HCT116 (cell line): ENCODE data around the gene DMD. TPM values are rescaled to one million over a fixed set of nuclear protein-coding genes. Genes with fewer than 3 reads are reported as not detected.

Experiments used
- ATAC-seq: fragments of 200-7000 bp; cut with Tn5 transposase; 2 replicates; pipeline ENCODE4 v1.9.1; 2020; ENCODE audit warnings: mild to moderate bottlenecking, moderate library complexity
- BruUV-seq: library from RNA; stranded (reverse); fragments of 400-500 nt; replicated peaks from 2 replicates; lab custom pipeline; 2021; lab: Mats Ljungman, UMichigan
- CTCF ChIA-PET: fragments of 300-600 bp; sonication (Branson Sonifier 250); formaldehyde crosslinking; loops from one replicate; lab custom pipeline; 2021; ENCODE audit warnings: antibody characterized with exemption; lab: Charles Lee
- POLR2A ChIA-PET: fragments of 300-600, 350-600 bp; sonication (Branson Sonifier 250); formaldehyde crosslinking; loops from one replicate; lab custom pipeline; 2021; ENCODE audit warnings: antibody characterized with exemption; lab: Charles Lee
- RAD21 ChIA-PET, 2 experiments: fragments of 300-600 bp; sonication (Branson Sonifier 250); formaldehyde crosslinking; loops; one replicate each; lab custom pipeline; 2023; ENCODE audit warnings: low total read pairs in 2 of 2; ENCODE audit not compliant: uncharacterized antibody in 2 of 2, unreplicated experiment in 2 of 2, low non-redundant PET in 1 of 2; lab: Charles Lee
- DNase-seq: peaks from one replicate; pipeline ENCODE4 v3.0.0-alpha.2; 2010; ENCODE audit warnings: low read depth, low spot score
- H2AFZ ChIP-seq: fragments of 200-600 bp; shearing (Covaris generic), sonication (generic); 2 replicates; pipeline ENCODE4 v1.6.1; 2017; ENCODE audit warnings: low read depth, mixed run types, mixed read lengths, antibody characterized with exemption, low read length; ENCODE audit not compliant: poor library complexity, severe bottlenecking
- H3K27ac ChIP-seq: 2 replicates; pipeline ENCODE4 v1.5.1; 2012; ENCODE audit warnings: low read depth, low read length
- H3K27me3 ChIP-seq: fragments of 200-600 bp; sonication (generic); 2 replicates; pipeline ENCODE4 v1.6.1; 2016; ENCODE audit warnings: mixed run types, low read length, mixed read lengths; ENCODE audit not compliant: insufficient read depth
- H3K36me3 ChIP-seq, 2 experiments: fragments of 200-500 bp in 1 of 2; fragments of 200-600 bp in 1 of 2; sonication (Bioruptor generic) in 1 of 2; sonication (generic) in 1 of 2; 2 replicates each; pipeline versions ENCODE4 v1.5.1 to v1.6.1; 2014 to 2016; ENCODE audit warnings: low read length in 2 of 2, inconsistent platforms in 1 of 2, mixed read lengths in 1 of 2, mixed run types in 1 of 2; ENCODE audit not compliant: insufficient read depth in 2 of 2, control insufficient read depth in 1 of 2
- H3K4me1 ChIP-seq, 2 experiments: fragments of 200-600 bp in 1 of 2; sonication (generic) in 1 of 2; 2 replicates each; pipeline versions ENCODE4 v1.5.1 to v1.6.1; 2012 to 2017; ENCODE audit warnings: low read length in 2 of 2, inconsistent platforms in 1 of 2, mild to moderate bottlenecking in 1 of 2, mixed read lengths in 1 of 2, mixed run types in 1 of 2, moderate library complexity in 1 of 2; ENCODE audit not compliant: insufficient read depth in 2 of 2, control insufficient read depth in 1 of 2
- H3K4me2 ChIP-seq: fragments of 200-600 bp; sonication (generic); 2 replicates; pipeline ENCODE4 v1.6.1; 2017; ENCODE audit warnings: mixed run types, low read length, mixed read lengths
- H3K4me3 ChIP-seq, 2 experiments: fragments of 200-600 bp in 1 of 2; sonication (generic) in 1 of 2; replicated peaks in 1 of 2; 2 replicates each; pipeline ENCODE4 v1.5.1; 2011 to 2016; ENCODE audit warnings: low read length in 2 of 2, control low read depth in 1 of 2, low read depth in 1 of 2, mild to moderate bottlenecking in 1 of 2, mixed read lengths in 1 of 2, mixed run types in 1 of 2
- H3K79me2 ChIP-seq: fragments of 200-600 bp; sonication (generic); 2 replicates; pipeline ENCODE4 v1.6.1; 2017; ENCODE audit warnings: mild to moderate bottlenecking, mixed run types, low read length, moderate library complexity, mixed read lengths; ENCODE audit not compliant: insufficient read depth
- H3K9ac ChIP-seq: fragments of 200-600 bp; sonication (generic); 2 replicates; pipeline ENCODE4 v1.6.1; 2016; ENCODE audit warnings: low read length, mixed read lengths
- H3K9me2 ChIP-seq: fragments of 200-600 bp; sonication (generic), shearing (Covaris generic); 2 replicates; pipeline ENCODE4 v1.6.1; 2017; ENCODE audit warnings: mixed run types, mild to moderate bottlenecking, moderate library complexity; ENCODE audit not compliant: insufficient read depth
- H3K9me3 ChIP-seq, 2 experiments: fragments of 200-500 bp in 1 of 2; fragments of 200-600 bp in 1 of 2; sonication (Bioruptor generic) in 1 of 2; sonication (generic) in 1 of 2; 2 replicates each; pipeline ENCODE4 v1.6.1; 2014 to 2017; ENCODE audit warnings: low read length in 2 of 2, mixed read lengths in 2 of 2, inconsistent platforms in 1 of 2, low read depth in 1 of 2, mild to moderate bottlenecking in 1 of 2, mixed run types in 1 of 2, moderate library complexity in 1 of 2; ENCODE audit not compliant: control insufficient read depth in 1 of 2, insufficient read depth in 1 of 2
- H4K20me1 ChIP-seq: fragments of 200-600 bp; sonication (generic), shearing (Covaris generic); 2 replicates; pipeline ENCODE4 v1.6.1; 2017; ENCODE audit warnings: mixed run types, mild to moderate bottlenecking, moderate library complexity; ENCODE audit not compliant: insufficient read depth
- CEBPB ChIP-seq: IDR thresholded peaks from 2 replicates; pipeline ENCODE4 v1.6.1; 2012; ENCODE audit warnings: low read depth
- CTCF ChIP-seq, 3 experiments: fragments of 200-600 bp in 1 of 3; sonication (generic) in 1 of 3; IDR thresholded peaks in 2 of 3; conservative IDR thresholded peaks in 1 of 3; 2 replicates each; pipeline ENCODE4 v1.5.1; 2012 to 2017; ENCODE audit warnings: low read depth in 2 of 3, low read length in 2 of 3, antibody characterized with exemption in 1 of 3, borderline replicate concordance in 1 of 3, control low read depth in 1 of 3, mild to moderate bottlenecking in 1 of 3, mixed read lengths in 1 of 3, mixed run types in 1 of 3, moderate library complexity in 1 of 3; ENCODE audit not compliant: insufficient read depth in 1 of 3
- EGR1 ChIP-seq: IDR thresholded peaks from 2 replicates; pipeline ENCODE4 v1.6.1; 2012; ENCODE audit warnings: low read depth
- ELF1 ChIP-seq: IDR thresholded peaks from 2 replicates; pipeline ENCODE4 v1.6.1; 2012; ENCODE audit warnings: low read depth, borderline replicate concordance
- EZH2 ChIP-seq: fragments of 200-600 bp; sonication (generic); IDR thresholded peaks from 2 replicates; pipeline ENCODE4 v1.6.1; 2017; ENCODE audit warnings: antibody characterized with exemption, mixed run types
- EZH2phosphoT487 ChIP-seq: fragments of 200-600 bp; IDR thresholded peaks from 2 replicates; pipeline ENCODE4 v1.6.1; 2018; ENCODE audit warnings: antibody characterized with exemption, borderline replicate concordance
- FOSL1 ChIP-seq: IDR thresholded peaks from 2 replicates; pipeline ENCODE4 v1.6.1; 2012; ENCODE audit warnings: low read depth
- JUND ChIP-seq: IDR thresholded peaks from 2 replicates; pipeline ENCODE4 v1.6.1; 2012
- POLR2AphosphoS5 ChIP-seq: IDR thresholded peaks from 2 replicates; pipeline ENCODE4 v1.6.1; 2011; ENCODE audit warnings: mild to moderate bottlenecking, low read depth, low read length, moderate library complexity
- RAD21 ChIP-seq: IDR thresholded peaks from 2 replicates; pipeline ENCODE4 v1.6.1; 2012; ENCODE audit warnings: low read depth, mild to moderate bottlenecking
- REST ChIP-seq: IDR thresholded peaks from 2 replicates; pipeline ENCODE4 v1.6.1; 2012; ENCODE audit warnings: low read depth
- SP1 ChIP-seq: IDR thresholded peaks from 2 replicates; pipeline ENCODE4 v1.6.1; 2012; ENCODE audit warnings: low read depth
- SRF ChIP-seq: IDR thresholded peaks from 2 replicates; pipeline ENCODE4 v1.6.1; 2012; ENCODE audit warnings: low read depth
- TCF7L2 ChIP-seq: IDR thresholded peaks from 2 replicates; pipeline ENCODE4 v1.7.0; 2011; ENCODE audit warnings: borderline replicate concordance, inconsistent platforms; ENCODE audit not compliant: insufficient read depth, insufficient read length; ENCODE audit errors: extremely low read depth
- YY1 ChIP-seq: IDR thresholded peaks from 2 replicates; pipeline ENCODE4 v1.6.1; 2011; ENCODE audit warnings: low read length, low read depth, moderate library complexity, mild to moderate bottlenecking; ENCODE audit not compliant: insufficient replicate concordance; ENCODE audit errors: extremely low read depth
- ZBTB33 ChIP-seq: IDR thresholded peaks from 2 replicates; pipeline ENCODE4 v1.6.1; 2011; ENCODE audit warnings: mild to moderate bottlenecking, low read length, moderate library complexity; ENCODE audit not compliant: insufficient replicate concordance; ENCODE audit errors: extremely low read depth
- ZFX ChIP-seq: fragments of 450-650 bp; IDR thresholded peaks from 2 replicates; pipeline ENCODE4 v1.6.1; 2017
- intact Hi-C: fragments of 100-400 bp; cut with micrococcal nuclease; formaldehyde crosslinking; loops from 2 replicates; pipeline ENCODE4 v1.10.0; 2022
- total RNA-seq: library from RNA; stranded (reverse); gene quantifications from one replicate; pipeline ENCODE4 v1.2.1, GENCODE V29; 2021; ENCODE audit not compliant: unreplicated experiment
- TF ChIP-seq, protein P1 (sequence below): IDR thresholded peaks from 2 replicates; pipeline ENCODE4 v1.6.1; 2012
- TF ChIP-seq, protein P2 (sequence below): IDR thresholded peaks from 2 replicates; pipeline ENCODE4 v1.6.1; 2012

Gene DMD
- total RNA-seq, 1 experiment from 2014 or later: 0.05 TPM

- ChIA-PET POLR2A (no interaction called here), CTCF (no interaction called here), RAD21 (no interaction called here)
- Histone ChIP-seq H3K4me2 (no peak overlapping the region), H3K9me2 (no peaks in the 10 kb centered on the region), H3K4me1 (no peaks in the 10 kb centered on the region), H3K4me3 (no peak overlapping the region), H3K9ac (no peak overlapping the region), H3K27ac (no peak overlapping the region), H3K36me3 (no peaks in the 10 kb centered on the region), H3K9me3 (no peaks in the 10 kb centered on the region), H3K79me2 (no peaks in the 10 kb centered on the region), H3K27me3 (no peaks in the 10 kb centered on the region), H2AFZ (no peak overlapping the region), H4K20me1 (no peaks in the 10 kb centered on the region)
- intact Hi-C loops: no loop called here
- no TSS peak for BruUV-seq
- ATAC-seq: no peak
- no peak for TF ChIP-seq YY1
- no peak for TF ChIP-seq EZH2
- no peak for TF ChIP-seq EZH2phosphoT487
- no peak for TF ChIP-seq JUND
- no peak for TF ChIP-seq ELF1
- no peak for TF ChIP-seq CEBPB
- no peak for TF ChIP-seq SRF
- no peak for TF ChIP-seq REST
- TF ChIP-seq, protein P1, sequence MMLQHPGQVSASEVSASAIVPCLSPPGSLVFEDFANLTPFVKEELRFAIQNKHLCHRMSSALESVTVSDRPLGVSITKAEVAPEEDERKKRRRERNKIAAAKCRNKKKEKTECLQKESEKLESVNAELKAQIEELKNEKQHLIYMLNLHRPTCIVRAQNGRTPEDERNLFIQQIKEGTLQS: no peak
- TF ChIP-seq, protein P2, sequence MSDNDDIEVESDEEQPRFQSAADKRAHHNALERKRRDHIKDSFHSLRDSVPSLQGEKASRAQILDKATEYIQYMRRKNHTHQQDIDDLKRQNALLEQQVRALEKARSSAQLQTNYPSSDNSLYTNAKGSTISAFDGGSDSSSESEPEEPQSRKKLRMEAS: no peak
- no peak for TF ChIP-seq FOSL1
- TF ChIP-seq POLR2AphosphoS5: no peak
- TF ChIP-seq TCF7L2: no peak
- no peak for TF ChIP-seq SP1
- no peak for TF ChIP-seq RAD21
- TF ChIP-seq ZBTB33: no peak
- TF ChIP-seq CTCF (IDR thresholded peaks at IDR 0.05 in 2 of 3, conservative IDR thresholded peaks at IDR 0.05 in 1 of 3; ENCODE audit: borderline replicate concordance in 1 of 3, insufficient read depth in 1 of 3, low read depth in 2 of 3, low read length in 2 of 3): no peak
- TF ChIP-seq EGR1: no peak
- no peak for TF ChIP-seq ZFX
- no peak for DNase-seq
These were observed 145.9 kb downstream of the DMD start for GRCh38 chrX:33065415-33065814.
